ENCODE data around the gene TMEM87B.

The TMEM87B gene, protein sequence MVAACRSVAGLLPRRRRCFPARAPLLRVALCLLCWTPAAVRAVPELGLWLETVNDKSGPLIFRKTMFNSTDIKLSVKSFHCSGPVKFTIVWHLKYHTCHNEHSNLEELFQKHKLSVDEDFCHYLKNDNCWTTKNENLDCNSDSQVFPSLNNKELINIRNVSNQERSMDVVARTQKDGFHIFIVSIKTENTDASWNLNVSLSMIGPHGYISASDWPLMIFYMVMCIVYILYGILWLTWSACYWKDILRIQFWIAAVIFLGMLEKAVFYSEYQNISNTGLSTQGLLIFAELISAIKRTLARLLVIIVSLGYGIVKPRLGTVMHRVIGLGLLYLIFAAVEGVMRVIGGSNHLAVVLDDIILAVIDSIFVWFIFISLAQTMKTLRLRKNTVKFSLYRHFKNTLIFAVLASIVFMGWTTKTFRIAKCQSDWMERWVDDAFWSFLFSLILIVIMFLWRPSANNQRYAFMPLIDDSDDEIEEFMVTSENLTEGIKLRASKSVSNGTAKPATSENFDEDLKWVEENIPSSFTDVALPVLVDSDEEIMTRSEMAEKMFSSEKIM

DNA sequence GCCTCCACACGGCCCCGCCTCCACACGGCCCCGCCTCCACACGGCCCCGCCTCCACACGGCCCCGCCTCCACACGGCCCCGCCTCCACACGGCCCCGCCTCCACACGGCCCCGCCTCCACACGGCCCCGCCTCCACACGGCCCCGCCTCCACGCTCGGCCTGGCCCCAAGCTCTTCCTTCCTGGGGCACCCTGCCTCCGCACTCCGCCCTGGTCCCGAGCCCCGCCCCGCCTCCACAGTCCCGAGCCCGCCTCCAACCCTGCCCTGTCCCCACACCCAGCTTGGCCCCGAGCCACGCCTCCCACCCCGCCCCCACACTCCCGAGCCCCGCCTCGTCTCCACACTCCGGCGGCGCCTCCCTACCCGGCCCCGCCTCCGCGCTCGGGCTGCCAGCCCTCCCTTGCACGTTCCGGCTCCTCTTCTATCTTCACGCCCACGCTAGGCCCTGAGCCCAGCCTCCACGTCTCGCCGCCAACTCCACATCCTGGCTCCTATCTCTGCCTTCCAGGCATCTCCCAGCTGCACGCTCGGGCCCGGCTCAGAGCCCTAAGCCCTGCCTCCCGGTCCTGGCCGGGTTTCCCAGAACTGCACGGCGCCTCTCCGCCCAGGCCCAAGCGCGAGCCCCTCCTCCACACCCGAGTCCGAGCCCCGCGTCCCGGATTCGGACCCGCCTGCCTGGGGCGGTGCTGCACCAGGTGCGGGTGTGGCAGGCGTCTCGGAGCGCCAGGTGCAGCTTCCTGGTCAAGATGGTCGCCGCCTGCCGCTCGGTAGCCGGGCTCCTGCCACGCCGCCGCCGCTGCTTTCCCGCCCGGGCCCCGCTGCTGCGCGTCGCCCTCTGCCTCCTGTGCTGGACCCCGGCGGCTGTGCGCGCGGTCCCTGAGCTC is at the start of gene TMEM87B:
Gene TMEM87B (plus strand): TSS at position 423 of the 883 bp plus-strand sequence. CDS start 323 bp downstream, at position 746.
- DNase-seq, result peak; percentile 98

DNA sequence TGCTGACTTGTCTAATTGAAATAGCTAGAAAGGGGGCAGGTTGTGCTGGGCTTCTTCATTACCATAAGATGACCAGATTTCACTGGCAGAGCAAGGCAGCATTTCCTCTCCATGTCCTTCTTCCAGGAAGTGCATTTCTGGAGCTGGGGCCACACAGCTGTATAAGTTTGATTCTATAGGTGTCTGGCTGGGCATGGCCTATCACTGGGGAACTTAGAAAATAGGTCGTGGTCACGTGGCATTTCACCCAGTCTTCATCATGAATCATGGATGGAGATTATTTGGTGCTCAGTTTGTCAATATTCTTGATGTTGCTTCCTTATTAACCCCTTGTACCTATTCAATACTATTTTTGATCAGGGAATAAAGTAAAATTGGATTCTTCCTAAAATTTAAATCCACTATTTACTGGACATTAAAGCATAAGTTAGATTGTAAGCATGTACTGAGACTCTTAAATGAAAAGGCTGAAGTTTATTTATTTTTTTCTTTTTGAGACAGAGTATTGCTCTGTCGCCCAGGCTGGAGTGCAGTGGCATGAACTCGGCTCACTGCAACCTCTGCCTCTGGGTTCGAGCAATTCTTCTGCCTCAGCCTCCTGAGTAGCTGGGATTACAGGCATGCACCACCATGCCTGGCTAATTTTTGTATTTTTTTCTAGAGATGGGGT is 49.5 kb upstream of the TMEM87B start:
- no peak for DNase-seq

DNA sequence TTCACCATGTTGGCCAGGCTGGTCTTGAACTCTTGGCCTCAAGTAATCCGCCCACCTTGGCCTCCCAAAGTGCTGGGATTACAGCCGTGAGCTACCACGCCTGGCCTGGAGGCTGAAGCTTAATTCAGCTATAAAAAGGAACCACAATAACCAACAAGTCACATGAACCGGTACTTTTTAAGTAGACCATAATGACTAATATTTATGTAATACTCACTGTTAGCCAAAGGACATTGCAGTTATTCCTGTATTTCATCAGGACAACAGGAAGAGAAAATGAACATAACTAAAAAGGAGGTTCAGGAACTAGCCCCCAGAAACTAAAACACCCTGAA is 49.0 kb upstream of the TMEM87B start:
- DNase-seq, result peak; percentile 7

DNA sequence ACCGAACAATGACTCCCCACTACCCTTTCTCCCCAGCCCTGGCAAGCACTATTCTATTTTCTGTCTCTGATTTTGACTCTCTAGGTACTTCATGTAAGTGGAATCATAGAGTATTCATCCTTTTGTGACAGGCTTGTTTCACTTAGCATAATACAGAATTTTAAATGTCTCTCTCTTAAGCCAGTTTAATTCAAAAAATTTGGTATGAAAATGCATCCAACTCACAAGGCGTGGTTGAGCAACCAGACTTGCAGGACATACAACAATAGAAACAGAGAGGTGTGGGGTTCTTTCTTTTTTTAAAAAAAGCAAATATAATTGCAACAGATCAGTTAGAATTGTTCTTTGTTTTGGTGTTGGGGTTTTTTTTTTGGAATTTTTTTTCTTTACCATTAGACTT is 47.6 kb upstream of the TMEM87B start:
- DNase-seq, result no peak

DNA sequence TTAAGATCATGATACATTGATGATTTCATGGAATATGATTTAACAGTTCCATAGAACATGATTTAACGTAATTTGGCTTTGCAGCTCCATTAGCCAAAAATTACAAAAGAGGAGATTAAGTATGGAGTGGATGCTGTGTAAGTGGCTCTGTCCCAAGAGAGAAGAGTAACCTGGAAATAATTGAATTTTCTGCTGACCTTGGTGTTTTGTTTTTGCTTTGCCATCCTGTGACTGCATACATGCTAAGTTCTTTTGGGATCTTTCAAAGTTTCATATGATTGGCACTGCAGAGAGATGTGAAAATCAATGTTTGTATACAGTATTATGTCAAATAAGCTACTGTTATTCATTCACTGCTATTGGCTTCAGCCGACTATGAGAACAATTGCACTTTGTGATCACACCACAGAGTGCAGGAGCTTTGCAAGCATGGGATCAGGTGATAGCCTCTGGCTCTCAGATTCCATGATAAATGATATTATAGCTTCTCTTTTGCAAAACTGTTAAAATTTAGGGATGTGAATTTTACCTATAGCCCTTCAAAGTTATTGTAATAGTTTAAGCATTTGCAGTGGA is 46.1 kb upstream of the TMEM87B start:
- DNase-seq, result no peak

DNA sequence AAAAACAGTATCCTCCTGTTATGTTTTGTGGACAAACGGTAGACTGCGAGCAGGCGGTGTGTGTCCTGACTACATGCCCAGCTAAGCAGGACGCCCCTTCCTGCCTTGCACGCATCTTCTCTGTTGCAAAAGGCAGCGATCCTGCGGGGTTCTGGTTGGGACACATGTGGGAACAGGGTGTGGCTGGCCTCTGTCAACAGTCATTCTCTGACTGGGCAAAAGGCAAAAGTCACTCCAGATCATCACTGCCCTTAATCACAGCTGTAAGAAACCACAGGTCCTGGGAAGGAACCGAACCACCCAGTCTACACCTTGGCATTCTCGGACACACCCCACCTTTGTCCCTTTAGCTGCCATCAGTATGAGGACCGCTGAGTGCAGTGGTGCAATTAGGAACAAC is 44.3 kb upstream of the TMEM87B start:
- no peak for DNase-seq

DNA sequence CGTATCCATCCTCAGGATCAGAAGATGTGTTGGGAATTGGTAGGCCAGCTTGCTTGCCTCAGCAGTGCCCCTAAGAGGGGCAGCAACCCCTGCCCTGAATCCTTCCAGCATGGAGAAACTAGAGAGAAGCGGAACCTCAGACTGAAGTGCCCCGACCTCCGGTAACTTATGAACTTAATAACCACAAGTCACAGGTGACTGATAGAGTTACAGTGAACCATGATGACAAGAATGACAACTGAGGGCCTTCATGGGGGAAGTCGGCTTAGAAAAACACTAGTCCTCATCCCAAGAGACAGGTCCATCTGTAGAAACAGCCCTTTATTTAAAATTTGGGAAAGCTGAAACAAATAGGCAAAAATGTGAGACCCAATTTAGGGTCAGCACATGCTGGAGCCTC is 42.5 kb upstream of the TMEM87B start:
- DNase-seq, result no peak

DNA sequence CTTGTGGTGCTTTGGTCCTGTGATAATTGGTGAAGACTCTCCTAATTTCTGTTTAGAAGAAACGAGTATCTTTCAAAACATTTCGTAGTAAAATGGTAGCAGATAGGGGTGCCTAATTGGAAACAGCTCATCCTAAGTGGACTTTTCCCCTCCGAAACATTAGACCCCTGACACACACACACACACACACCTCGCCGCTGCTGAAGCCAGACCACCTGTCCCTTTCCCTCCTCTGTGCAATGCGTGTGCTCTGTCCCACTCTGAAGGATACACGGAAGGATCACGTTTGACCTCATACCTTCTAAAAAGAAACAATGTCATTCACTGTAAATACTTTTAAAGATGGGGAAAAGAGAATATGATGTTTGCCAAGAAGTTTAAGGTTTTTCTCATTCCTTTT is 36.2 kb upstream of the TMEM87B start:
- no peak for DNase-seq

DNA sequence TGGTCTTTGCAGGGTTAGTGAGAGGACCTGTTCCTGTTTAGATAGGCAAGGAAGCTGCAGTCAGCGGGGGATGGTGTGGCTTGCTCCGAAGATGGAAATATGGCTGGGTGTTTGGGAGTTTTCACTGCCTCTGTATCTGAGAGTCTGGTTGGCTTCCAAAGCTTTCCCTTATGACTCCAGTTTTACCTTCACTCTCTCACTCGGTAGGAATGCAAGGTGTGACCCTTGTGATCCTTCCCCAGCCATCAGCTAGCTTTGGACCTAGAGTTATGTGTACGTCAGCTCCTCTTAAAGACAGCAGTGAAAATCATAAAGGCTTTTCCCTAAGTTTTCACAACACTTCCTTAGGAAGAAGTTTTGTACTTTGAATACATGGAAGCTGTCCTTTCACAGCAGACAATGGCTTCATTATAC is 35.5 kb upstream of the TMEM87B start:
- no peak for DNase-seq

DNA sequence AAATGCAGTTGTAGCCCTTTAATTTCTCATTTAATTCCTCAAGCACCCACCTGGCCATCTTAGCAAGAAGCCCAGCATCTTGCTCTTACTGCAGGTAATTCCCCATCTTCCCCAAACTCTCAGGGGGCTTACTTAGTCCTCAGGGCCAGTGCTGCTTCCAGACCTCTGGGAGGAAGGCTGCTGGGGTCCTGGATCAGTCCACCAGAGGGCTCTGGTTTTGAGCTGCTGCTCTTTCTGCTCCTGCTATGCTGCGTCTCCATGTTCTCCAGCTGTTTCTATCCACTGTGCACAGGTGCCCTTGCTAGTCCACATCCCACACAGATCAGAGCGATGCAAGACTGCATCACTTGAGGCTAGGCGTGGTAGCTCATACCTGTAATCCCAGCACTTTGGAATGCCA is 34.5 kb upstream of the TMEM87B start:
- no peak for DNase-seq

DNA sequence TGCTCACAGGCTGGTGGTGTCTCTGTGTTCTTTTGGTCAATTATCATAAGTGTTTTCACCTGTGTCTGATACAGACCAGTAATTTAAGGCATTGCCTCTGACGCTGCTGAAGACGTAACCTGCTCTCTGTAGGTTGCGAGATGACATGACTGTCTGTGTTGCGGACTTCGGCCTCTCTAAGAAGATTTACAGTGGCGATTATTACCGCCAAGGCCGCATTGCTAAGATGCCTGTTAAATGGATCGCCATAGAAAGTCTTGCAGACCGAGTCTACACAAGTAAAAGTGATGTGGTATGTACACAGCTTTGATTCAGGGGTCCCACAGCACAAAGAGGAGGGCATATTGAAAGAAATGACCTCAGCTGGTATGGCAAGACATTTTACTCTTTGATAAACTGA is 33.8 kb upstream of the TMEM87B start:
- DNase-seq, result no peak

DNA sequence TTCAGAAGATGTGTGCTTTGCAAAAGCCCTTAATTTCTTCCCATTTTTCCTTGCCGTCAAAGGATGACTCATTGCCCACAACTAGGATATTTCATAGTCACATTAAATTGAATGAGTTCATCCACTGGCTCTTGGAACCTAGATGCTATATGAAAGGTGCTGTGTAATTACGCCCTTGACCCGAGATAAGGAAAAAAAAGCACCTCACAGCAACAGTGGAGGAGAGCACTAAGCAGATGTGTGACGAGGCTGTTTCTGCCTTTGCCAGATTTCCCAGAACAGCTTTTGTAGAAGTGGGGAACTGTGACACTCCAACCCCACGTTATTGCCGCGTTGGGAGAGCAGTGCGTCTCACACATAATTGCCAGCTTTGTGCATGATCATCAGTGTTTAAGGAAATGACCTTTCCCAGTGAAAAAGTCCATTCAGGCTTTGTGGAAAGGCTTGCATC is 33.3 kb upstream of the TMEM87B start:
- DNase-seq, result no peak

DNA sequence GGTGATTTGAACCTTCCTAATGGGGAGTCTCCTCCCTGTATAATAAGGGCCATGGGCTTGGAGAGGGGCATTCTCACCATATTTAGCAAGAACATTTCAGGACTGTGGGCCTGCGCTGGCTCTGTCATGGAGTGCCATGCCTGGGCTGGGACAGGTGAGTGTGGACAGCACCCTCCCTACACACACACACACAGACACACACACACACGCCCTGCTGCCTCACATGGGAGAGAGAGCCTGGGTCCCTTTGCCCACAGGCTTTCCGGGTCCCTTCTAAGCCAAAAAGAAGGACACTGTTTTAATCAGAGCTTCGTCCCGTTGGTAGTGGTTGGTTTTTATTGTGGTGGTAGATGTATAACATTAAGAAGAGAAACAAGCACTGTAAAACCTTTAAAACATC is 31.4 kb upstream of the TMEM87B start:
- DNase-seq, result no peak

DNA sequence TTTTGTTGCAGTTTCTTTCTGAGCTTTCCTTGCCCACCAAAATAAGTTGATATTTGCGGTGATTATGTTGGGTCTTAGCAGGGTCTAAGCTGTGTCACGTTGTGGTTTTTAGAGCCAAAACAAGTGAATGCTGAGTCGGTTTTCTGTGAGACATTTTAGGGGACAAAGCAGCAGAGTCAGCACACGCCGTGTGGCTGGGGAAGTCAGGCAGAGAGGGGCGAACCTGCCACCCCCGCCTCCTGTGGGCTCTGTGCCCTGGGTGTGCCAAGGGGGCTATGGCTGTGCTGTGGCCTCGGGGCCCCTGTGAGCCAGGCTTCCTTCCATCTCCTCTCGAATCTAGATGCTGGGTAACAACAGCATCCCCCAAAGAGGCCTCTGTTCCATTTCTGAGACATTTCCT is 30.8 kb upstream of the TMEM87B start:
- DNase-seq, result no peak

DNA sequence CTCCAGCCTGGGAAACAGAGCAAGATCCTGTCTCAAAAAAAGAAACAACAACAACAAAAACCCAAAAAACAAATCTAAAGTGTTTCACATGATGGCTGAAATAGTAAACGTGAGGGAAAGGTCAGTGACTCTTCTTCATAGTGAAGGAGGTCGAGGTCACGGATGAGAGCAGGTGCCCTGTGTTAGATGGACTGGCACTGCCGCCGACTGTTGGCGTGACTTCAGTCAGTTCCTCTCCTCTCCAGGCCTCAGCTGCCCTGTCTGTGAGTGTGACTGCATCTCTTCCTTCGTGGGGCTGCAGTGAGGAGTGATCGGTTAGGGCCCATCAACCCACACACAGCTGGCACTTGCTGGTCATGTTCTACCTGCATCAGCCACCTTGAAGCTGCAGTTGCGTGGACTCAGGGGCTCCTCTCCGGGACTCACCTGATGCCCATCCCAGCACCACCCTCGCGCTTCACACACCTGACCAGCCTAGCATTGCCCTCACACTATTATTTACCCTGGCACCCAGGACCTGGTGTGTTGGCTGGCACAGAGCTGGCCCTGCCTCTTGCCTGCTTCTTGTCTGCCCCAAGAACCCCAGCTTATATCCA is 30.1 kb upstream of the TMEM87B start:
- DNase-seq, result no peak

DNA sequence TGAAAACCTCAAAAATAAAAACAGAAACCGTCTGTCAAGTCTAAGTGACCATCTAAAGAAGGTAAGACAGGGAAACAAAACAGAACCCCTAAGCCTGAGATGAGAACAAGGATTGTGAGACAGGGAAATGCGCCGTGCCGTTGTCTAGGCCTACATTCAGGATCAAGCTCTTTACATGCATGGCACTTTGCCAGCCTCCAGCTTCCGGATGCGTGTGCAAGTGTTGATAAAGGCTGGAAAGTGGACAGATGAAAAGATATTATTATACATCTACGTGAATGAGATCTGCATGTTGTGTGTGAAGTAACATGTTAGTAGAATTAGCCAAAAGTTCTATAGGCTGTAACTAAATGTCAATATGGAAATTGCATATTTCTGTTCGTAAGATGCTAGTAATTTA is 28.6 kb upstream of the TMEM87B start:
- no peak for DNase-seq

DNA sequence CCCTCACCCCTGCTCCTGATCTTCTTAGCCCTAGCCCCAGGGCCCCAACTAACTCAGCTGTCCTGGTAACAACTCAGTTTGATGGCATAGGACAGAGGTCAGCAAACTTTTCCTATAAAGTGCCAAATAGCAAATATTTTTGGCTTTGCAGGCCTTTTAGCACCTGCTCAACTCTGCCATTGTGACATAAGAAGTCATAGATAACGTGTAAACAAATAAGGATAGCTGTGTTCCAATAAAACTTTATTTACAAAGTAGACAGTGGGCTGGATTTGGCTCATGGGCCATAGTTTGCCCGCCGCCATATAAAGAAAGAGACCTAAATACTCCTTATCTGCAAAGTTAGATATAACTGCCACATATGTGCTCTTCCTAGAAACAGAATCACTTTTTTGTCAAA is 27.3 kb upstream of the TMEM87B start:
- DNase-seq, result no peak

DNA sequence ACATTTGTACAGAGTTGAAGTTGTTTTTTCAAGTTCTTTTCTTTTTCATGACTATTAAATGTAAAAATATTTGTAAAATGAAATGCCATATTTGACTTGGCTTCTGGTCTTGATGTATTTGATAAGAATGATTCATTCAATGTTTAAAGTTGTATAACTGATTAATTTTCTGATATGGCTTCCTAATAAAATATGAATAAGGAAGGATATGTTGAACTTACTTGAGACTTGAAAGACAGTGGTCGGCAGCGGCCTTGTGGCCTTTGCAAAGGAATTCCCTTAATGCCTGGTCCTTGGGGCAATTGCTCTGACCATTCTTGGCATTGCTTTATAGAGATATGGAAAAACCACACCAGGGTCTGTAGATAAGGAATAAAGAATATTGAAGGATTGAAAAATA is 25.9 kb upstream of the TMEM87B start:
- no peak for DNase-seq

DNA sequence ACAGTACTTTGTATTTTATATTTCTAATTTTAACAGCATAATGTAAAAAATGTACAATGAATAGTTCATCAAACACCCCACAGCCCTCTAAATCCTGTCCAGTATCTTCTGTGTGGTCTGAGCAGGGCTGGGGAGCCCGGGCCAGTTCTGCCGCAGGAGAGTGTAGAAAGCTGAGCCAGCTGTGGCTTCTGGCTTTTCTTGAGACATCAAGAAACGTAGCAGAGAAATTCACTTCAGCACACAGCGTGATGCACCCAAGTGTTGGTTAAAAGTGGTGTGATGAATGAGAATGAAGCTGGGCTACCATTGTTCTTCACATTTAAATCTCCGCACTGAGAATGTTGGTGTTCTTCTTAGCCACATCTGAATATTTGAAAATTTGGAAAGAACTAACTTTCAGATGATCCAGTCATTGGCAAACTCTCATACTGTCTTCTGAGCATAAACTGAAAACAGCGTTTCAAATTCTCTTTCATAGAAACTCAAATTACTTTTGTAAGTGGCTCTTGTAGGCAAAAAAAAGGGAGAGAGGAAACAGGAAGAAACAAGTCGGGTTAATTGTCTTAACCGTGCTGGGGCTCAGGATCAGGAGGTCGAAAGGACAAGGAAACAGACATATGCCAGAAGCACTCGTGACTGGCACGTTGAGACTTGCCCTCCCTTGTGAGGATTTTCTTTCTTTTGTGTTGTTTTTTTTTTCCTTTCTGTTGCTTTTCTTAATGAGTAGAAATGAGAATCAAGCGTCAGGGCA is 23.4 kb upstream of the TMEM87B start:
- no peak for DNase-seq

DNA sequence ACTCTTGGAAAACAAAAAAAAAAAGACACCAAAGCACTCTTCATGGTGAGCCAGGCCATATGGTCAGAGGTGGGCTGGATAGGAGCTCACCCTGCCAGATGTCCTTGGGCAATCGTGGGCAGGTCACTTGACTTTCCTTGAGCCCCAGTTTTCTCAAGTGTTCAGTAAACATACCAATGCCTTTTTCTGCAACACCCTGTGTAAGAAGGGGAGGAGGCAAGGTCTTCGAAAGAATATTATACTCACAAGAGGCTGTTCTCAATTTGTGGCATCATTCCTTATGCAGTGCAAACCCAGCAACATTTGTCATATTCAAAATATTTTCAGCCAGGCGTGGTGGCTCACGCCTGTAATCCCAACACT is 22.9 kb upstream of the TMEM87B start:
- no peak for DNase-seq

DNA sequence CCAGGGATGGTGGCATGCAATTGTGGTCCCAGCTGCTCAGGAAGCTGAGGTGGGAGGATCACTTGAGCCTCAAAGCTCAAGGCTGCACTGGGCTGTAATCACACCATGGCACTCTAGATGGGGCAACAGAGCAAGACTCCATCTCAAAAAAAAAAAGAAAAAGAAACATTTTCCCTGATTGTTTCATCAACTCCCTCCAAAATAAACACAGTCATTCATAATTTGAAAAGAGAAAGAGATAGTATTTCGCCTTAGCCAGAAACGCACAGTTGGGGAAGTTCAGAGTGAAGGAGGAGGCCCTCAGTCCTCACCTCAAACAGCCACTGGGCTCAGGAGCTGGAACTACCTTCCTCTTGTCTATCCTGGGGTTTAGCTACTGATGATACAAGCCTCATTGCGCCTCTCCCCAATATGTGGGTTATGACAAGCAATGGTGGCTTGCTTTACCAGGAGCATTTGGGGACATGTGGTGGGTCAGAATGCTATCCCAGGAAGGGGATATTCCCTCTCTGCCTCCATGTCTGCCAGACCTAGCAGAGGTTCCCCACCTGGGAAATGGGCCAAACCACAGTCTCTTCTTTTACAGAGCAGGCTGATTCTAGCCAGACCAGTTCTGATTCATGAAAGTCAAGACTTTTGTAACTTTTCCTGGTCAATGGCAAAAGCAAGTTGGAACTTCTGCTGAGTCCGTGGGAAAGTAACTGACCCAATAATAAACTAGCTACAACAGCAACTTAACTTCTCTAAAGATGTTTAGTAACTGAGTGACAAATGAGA is 22.2 kb upstream of the TMEM87B start:
- no peak for DNase-seq
